Mucosa of gallbladder (tissue), 1 donor: ENCODE results near the gene BRD4. TPM values are rescaled to one million over a fixed set of nuclear protein-coding genes. Genes with fewer than 3 reads are reported as not detected.

Experiments
- DNase-seq: peaks from one replicate; pipeline ENCODE4 v3.0.0-alpha.2; 2020; ENCODE audit warnings: low spot score
- total RNA-seq: library from RNA; stranded (reverse); gene quantifications from one replicate; pipeline ENCODE4 v1.2.1, GENCODE V29; 2021
- donor health status: DM: no; HTN: no; CAD: no.

The BRD4 gene
- total RNA-seq, 1 donor from 2014 or later: 87.8 TPM

DNA sequence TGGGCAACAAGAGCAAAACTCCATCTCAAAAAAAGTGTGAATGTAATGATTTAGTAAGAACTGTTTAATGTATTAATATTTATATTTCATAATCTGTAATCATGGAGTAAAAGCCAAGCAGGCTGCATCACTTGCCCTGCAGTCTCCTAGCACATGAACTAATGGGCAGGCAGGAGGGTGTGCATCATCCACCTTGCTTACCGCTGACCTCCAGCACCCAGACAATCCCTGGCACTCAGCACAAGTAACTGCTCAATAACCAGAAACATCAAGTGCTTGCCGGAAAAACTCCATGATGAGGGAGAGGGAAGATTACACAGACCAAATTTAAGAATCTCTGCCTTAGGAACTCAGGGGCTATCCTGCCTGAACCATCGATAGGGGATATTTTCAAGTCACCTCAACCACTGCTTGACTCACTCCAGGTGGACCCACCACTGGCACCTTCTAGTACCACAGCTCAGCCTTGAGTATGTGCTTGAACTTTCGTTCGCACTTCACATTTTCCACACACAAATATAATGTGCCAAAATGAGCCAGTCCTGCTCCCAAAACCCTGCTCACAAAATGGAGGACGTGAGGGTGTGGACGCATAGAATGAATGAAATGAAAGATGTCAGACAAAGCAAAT lies 18.6 kb downstream of the BRD4 start:
- no peak for DNase-seq

DNA sequence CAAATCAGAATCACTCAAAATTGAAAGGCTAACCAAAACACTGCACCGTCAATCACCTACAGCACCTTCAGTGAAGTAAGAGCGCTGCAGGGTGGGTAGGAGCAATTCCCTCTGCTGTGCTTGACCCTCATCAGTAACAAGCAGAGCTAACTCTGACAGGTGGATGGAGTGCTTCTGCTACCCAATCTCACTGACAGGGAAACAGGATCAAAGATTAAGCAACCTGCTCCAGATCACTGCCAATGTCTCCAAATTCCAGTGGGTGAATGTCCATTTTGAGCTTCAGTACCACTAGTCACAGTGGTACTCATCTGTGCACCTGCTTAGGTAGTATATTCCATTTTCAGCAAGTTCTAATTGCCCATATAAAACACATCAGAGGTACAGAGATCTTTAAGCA lies 25.2 kb downstream of the BRD4 start:
- DNase-seq: no peak

DNA sequence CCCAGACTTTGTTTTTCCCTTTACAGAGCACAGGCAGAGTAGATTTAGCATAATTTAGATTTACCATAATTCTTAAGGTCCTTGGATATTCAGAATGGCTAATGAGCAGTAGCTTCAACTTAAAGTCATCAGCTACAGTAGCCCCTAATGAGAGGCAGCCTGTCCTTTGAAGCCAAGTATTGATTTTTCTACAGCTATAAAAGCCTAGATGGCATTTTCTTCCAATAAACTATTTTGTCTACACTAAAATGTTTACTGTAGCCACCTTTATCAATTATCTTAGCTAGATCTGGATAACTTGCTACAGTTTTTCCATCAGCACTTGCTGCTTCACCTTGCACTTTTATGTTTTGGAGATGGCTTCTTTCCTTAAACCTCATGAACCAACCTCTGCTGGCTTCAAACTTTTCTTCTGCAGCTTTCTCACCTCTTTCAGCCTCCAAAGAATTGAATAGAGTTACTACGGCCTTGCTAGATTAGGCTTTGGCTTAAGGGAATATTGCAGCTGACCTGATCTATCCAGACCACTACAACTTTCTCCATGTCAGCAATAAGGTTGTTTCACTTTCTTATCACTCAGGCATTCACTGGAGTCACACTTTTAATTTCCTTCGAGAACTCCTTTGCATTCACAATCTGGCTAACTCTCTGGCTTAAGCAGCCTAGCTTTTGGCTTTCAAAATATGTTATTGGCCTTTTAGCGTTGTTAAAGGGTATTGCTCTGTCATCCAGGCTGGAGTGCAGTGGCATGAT lies 26.6 kb downstream of the BRD4 start:
- DNase-seq: no peak

DNA sequence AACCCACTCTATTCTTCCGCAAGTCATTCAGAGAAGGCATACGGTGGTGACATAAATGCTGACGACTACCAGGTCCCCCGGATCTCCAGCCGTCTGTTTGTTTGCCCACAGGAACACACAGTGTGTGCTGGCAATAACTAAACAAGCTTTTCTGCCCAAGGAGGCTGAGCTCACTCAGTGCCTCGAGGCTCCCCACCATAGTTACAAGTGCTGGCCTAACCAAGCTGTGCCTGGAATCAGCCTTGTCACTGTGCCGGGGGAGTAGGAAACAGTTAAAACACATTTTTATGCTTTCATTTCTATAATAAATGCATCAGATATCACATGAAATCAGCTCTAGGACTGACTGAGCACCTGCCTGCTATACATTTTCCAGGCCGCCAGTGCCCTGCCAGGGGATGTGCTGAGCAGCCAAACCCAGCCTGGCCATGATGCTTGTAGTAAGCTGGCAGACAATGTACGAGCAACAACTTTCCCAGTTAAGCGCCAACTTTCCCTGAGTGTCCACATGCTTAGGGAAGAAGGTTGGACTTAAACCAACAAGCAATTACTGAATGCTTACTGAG lies 28.1 kb downstream of the BRD4 start:
- no peak for DNase-seq

DNA sequence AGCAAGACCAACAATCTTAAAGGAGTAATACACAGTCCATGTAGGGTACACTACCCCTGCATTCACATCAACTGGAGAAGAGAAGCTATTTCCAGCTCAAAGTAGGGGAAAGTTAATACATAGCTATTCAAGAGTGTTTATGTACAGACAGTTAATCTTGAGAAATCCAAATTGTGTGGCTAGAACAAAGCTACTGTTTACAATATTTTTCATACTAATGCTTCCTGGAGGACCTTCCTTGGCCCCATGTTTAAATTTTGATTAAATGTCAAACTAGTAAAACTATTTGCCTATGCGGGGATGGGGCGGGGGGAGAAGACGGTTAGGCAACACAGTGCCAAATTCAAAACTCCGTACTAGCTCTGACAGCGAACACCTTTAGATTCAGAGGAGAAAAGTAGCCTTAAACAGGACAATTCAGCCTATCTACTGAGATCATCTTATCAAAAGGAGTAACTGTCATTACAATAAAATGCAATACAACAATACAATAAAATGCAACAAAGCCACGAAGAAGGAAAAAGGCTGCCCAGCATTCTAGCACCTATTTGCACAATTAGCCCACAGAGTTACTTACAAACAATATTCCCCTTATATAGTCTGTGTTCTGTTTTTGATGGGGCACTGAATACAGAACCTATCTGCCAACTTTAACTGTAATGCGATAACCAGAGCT lies 29.1 kb downstream of the BRD4 start:
- no peak for DNase-seq

DNA sequence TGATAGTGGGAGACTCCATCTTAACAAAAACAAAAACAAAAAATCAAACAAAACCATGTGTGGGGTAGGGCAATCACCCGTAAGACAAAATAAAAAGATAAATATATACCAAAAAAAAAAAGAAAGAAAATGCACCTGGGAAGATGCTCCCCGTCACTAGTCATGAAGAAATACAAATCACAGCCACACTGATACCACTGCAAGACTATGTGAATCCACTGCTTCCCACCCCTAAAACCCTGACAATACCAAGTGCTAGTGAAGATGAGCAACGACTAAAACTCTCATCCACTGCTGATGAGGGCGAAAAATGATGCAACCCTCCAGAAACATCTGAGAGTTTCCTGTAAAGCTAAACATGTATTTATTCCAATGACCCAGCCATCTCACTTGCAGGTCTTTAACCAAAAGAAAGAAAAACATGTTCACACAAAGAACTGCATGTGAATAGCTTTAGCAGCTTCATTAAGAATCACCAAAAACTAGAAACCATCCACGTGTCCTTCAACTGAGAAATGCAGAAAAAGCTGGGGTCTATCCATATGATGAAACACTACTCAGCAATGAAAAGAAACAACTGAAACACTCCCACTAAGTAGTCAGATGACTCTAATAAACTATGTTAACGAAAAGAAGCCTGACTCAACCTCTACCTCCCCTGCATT lies 31.7 kb downstream of the BRD4 start:
- DNase-seq: no peak

DNA sequence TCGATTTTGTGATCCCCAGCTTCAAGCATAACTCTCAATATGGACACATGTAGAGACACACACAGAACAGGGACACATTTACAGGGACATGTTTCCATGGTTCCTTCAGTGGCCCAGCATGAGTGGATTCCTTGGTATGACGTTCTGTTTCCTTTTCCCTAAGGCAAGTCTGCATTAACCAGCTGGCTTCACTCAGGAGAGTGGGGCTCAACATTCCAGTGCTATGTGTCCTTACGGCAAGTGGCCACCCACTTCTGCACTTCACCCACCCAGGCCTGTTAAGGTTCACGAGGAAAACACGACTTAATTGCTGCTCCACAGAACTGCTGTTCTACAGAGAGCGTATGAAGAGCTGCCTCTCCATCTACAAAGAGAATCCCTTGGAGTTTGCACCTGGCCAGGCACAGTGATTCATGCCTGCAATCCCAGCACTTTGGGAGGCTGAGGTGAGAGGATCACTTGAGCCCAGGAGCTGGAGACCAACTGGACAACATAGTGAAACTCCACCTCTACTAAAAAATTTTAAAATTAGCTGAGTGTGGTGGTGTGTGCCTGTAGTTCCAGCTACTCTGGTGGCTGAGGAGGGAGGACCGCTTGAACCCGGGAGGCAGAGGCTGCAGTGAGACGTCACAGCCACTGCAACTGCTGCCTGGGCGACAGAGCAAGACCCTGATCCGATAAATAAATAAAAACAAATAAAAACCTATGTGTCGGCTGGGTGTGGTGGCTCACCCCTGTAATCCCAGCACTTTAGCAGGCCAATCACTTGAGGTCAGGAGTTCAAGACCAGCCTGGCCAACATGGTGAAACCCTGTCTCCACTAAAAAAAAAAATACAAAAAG lies 32.5 kb downstream of the BRD4 start:
- DNase-seq: no peak

DNA sequence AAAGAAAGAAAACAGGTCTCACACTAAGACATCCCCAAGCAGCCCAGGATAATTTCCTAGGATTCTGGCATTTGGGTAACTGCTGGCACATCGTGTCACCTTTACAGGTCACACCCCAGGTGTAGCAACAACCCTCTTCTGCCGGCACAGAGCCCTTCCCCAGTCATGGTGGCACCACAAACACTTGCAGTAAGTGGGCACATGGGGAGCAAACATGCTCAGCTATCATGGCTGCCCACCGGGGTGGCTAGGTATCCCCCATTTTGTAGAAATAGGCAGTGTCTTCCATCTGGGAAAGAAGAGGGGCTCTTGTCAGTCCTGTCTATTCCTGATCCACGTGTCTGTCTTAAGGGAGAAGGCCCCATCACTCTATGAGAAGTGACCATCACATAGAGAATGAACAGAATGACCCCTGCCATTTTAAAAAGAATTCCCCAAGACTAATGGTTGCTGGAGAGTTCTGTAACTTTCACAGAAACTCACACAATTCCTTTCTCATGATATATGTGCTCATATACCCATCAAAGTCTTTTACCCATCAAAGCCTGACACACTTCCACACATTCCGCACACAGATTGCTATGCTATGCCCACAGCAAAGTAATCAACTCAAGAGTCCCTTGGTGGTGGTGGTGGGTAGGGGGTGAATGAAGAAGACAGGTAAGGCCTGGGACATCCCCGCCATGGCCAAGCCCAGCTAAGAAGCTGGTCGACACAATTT lies 33.3 kb downstream of the BRD4 start:
- no peak for DNase-seq

DNA sequence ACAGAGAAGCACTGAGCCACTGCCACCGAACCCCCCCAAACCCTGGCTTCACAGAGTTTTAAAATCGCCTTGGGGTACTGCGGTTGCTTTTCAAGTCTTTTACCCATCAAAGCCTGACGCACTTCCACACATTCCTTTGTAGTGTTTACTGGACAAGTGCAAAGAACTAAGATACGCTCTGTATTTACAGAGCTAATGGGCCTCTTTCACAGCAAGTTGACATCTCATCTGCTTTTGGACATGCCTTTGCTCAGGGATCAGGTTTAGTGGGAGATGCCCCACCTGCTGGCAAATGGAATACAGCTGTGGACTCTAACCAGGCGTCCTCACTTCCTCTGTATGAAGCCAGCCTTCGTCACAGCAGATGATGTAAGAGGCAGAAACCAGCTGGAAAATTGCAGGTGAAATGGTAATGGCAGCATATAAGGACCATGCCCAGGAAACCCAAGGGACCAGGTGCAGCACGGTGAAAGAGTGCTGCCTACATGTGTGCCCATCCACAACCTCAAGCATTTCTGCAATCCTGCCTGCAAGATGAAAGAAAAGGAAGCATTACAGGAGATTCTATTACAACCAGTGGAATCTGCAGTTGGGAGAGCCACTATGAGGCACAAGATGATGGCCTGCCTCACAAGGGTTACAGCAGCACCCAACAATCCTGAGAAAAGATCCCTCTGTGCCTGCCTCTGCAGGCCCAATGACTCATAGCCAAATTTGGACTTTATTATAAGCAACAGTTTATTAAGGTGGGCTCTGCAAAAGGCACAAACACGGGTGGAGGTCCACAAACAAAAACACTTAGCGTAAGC lies 34.7 kb downstream of the BRD4 start:
- no peak for DNase-seq

DNA sequence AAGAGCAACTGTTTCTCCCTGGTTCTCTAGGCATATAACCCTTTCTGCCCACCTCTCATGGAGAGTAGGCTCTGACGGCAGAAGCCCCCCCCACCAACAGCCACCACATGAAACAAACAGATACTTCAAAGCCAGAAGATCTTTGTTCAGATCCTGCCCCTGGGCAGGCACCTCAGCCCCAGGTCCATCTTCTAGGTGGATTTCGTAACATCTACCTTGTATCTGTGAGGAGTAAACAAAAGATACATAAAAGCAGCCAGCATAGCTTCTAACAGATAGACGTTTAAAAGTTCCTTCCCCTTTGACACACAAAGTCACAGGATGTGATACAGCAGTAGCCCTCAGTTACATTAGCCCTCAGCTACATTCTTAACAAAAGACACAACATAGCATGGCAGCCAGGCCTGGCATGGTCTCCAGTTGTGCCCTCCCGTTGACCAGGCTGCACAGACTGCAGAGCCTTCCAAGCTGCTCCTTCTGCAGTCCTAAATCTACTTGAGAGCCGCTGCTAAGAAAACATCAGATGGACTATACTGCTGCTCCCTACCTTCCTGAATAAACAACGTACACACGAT lies 35.4 kb downstream of the BRD4 start:
- no peak for DNase-seq

DNA sequence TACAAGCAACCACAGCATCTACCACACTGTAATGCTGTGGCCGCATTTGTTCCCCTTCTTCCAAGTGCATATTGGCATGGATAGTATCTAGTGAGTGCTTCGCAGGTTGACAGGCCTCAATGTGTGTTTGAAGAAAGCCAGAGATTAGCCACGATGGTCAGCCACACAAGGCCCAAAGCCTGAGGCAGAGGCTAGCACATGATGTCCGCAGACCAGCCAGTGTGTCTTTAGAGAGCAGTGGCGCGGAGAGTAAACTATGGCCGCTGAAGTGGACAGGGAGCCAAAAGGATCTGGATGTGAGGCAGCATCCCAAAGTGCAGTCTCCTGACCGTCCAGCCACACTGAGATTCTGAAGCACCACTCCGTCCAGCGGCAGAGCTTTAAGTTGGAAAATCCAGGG lies 36.0 kb downstream of the BRD4 start:
- DNase-seq: no peak

DNA sequence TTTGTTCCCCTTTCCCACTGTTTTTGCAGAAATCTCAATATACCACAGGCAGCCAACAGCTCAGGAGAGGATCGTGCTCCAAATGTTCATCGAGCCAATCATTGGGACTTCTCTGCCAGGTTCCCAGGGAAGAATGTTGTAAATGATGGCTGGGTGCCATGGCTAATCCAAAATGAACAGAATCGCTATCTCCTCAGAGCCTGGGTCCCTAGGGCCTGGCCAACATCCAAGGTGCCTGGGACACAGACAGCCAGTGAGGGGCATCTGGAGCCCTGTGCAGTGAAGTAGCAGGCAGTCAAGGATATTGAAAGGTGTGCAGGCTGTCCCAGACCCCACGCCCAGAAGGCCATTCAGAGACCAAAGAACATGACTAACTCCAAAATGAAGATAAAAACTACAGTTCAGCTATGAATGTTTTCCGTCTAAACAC lies 37.8 kb downstream of the BRD4 start:
- no peak for DNase-seq

DNA sequence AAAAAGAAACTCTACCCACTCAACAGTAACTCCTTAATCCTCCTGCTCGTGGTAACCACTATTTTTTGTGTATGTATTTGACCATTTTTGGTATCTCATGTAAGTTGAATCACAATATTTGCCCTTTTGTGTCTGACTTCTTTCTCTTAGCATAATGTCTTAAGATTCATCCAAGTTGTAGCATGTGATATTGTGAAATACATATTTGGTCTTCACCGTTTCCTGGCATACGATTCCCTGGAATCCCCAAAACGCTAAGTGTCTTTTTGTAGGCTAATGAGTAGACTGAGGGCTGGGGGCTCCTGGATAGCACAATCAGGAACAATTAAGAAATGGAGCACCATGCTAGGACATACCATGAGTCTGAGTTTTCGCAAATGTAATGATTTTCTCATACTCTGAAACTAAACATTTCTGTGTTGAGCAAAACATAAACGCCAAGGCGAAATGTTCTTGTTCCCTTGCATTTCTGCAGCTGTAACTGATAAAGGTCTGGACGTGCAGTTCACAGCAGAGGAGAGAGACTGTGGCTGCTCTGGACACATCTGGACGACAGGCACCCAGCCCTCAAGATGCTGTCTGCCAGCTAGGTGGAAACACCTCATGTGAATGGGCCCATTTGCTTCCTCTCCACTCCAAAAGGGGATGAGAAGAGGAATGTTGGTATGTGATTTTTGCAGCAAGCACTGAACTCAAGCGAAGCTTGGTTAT lies 38.4 kb downstream of the BRD4 start:
- DNase-seq: no peak

DNA sequence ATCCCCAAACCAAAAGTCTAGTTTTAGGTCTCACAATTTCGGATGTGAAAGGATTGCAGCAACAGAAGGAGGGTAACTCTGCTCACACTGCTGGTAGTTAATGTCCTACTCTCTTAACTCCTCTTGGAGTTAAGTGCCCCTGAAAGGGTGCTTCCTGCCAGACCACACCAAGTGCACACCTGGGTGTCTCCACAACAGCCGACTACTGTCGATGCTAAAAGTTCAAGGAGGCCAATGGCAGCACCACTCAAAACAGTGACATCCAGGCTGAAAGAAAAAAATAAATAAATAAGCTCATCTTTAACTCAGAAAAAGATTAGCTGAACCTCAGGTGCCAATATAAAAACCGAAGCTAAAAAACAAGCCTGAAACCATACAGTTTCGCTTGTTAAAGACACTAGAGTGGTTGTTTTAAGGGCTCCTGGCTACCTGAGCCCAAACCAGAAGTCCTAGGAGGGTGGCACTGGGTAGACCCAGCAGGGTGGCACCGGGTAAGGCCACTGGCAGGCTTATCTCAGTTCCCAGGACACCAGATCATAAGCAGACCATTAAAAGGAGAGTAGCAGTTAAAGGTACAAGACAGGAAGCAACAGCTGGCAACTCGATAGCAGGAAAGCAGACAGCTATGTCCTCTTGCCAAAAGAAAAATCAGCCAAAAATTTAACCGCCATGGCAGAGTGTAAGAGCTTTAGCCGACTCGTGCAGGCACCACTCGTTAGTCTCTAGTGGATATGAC lies 39.3 kb downstream of the BRD4 start:
- DNase-seq: no peak

DNA sequence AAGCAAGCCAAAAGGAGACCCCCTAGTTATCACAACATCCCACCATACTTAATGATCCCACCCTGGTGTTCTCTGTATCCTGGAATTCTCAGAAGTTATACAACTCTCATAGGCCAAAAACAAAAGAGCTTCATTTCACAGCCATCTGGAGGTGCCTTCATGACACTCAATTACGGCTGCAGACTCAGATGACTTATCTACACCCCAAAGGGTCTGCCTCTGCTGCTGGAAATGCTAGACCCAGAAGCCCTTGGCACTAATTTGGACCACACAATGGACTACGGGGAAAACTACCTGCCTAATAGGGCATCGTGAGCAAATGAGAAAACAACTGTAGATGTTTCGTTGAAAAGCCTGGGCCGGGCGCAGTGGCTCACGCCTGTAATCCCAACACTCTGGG lies 40.2 kb downstream of the BRD4 start:
- DNase-seq: no peak

DNA sequence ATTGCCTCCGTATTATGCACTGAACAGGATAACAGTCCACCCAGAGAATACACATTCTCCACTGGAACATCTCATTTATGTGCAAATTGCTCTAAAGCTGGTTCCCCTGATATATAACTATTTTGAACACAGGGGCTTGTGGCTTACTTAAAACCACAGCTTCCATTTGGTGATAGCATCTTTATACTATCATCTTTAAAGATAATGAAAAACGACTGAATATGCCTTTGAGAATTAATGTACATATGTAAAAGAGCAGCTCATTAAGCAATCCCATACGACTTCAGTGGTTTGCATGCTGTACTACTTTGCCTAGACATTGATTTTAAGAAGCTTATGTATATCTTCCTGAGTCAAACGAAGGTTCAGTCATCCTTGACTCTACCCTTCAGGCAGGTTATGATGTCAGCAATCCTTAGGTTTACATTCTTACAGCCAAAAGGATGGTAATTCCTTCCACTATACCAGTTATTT lies 40.8 kb downstream of the BRD4 start:
- DNase-seq: no peak

DNA sequence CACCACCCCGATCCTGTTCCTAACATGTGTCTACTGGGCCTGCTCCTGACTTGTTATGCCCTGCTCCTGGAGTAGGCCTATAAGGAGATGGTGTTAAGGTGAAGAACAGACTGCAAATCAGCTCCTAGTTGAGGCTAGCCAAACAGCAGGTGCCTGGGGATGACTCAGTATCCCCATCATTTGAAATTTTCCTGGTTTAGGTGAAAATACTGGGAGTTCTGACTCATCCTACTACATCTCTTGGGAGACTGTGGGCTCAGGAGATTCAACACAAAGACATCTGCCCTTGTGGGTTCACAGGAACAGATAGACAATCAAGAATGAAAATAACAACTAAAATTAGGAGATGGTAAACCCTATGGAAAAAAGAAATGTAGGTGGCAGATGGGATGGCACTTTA lies 41.2 kb downstream of the BRD4 start:
- DNase-seq: no peak

DNA sequence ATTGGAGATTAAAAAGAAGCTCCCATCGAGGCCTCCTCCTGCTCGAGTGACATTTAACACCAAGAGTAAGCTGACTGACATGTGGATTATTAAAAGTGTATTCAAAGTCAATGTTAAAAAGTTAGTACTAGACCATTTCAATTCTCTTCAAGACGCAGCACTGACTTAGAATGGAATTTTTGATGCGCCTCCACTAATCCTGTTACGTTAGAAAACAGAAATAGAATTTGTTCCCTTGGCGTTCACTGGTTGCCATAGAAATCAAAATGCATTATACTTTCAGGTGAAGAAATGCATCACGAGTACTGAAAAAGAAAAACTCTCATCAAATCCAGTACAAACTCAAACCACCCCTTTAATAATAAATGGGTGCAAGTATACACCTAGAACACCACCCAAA lies 42.2 kb downstream of the BRD4 start:
- DNase-seq: no peak
